ENCODE measurements around the gene RRAS2. TPM values are rescaled to one million over a fixed set of nuclear protein-coding genes. Genes with fewer than 3 reads are reported as not detected.
A peak's percentile ranks its signal among the peaks of the same experiment; 100 is the strongest.
"Not testable (repeated sequence)": the region's sequence is repeated elsewhere in the genome, so short reads cannot be mapped to it uniquely, and the experiment has no call there.

The RRAS2 gene
- total RNA-seq, 1 experiment from 2014 or later = 78.0 TPM

GRCh38 chr11:14314127-14314526 lies 44.9 kb downstream of the RRAS2 start:
- no peak for DNase-seq (ENCODE audit: low spot score)
- in situ Hi-C loops (cut with HindIII; ENCODE audit: low sequenced_read_pairs) = no loop called here

GRCh38 chr11:14312736-14313438 lies 46.1 kb downstream of the RRAS2 start:
- no peak for DNase-seq (ENCODE audit: low spot score)
- in situ Hi-C loops (cut with HindIII; ENCODE audit: low sequenced_read_pairs) = no loop called here

- DNase-seq (ENCODE audit: low spot score) = no peak
- in situ Hi-C loops (cut with HindIII; ENCODE audit: low sequenced_read_pairs) = no loop called here
Measured at GRCh38 chr11:14310679-14311078, 48.3 kb downstream of the RRAS2 start.

GRCh38 chr11:14309425-14310192 lies 49.4 kb downstream of the RRAS2 start:
- in situ Hi-C loops (cut with HindIII; ENCODE audit: low sequenced_read_pairs) = no loop called here
- DNase-seq (ENCODE audit: low spot score) = no peak

- in situ Hi-C loops (cut with HindIII; ENCODE audit: low sequenced_read_pairs) = no loop called here
- DNase-seq (ENCODE audit: low spot score) = no peak
Measured at GRCh38 chr11:14308897-14309387, 50.0 kb downstream of the RRAS2 start.

GRCh38 chr11:14308114-14308896 lies 50.7 kb downstream of the RRAS2 start:
- DNase-seq (ENCODE audit: low spot score) = peak; percentile 49
- in situ Hi-C loops (cut with HindIII; ENCODE audit: low sequenced_read_pairs) = no loop called here

- no peak for DNase-seq (ENCODE audit: low spot score)
- in situ Hi-C loops (cut with HindIII; ENCODE audit: low sequenced_read_pairs) = no loop called here
Measured at GRCh38 chr11:14306481-14306880, 52.5 kb downstream of the RRAS2 start.

- no peak for DNase-seq (ENCODE audit: low spot score)
- in situ Hi-C loops (cut with HindIII; ENCODE audit: low sequenced_read_pairs) = no loop called here
Measured at GRCh38 chr11:14305649-14306048, 53.3 kb downstream of the RRAS2 start.

- in situ Hi-C loops (cut with HindIII; ENCODE audit: low sequenced_read_pairs) = no loop called here
- DNase-seq (ENCODE audit: low spot score) = no peak
Measured at GRCh38 chr11:14304601-14305000, 54.4 kb downstream of the RRAS2 start.

GRCh38 chr11:14300661-14301304 lies 58.2 kb downstream of the RRAS2 start:
- peak; percentile 86 for DNase-seq (ENCODE audit: low spot score)
- in situ Hi-C loops (cut with HindIII; ENCODE audit: low sequenced_read_pairs) = no loop called here

GRCh38 chr11:14299921-14300320 lies 59.1 kb downstream of the RRAS2 start:
- in situ Hi-C loops (cut with HindIII; ENCODE audit: low sequenced_read_pairs) = no loop called here
- DNase-seq (ENCODE audit: low spot score) = no peak

- DNase-seq (ENCODE audit: low spot score) = no peak
- in situ Hi-C loops (cut with HindIII; ENCODE audit: low sequenced_read_pairs) = no loop called here
Measured at GRCh38 chr11:14290422-14290821, 68.6 kb downstream of the RRAS2 start.

- no peak for DNase-seq (ENCODE audit: low spot score)
- in situ Hi-C loops (cut with HindIII; ENCODE audit: low sequenced_read_pairs) = no loop called here
Measured at GRCh38 chr11:14288189-14288935, 70.6 kb downstream of the RRAS2 start.

GRCh38 chr11:14278869-14279268 lies 80.1 kb downstream of the RRAS2 start:
- DNase-seq (ENCODE audit: low spot score); in situ Hi-C loops (cut with HindIII; ENCODE audit: low sequenced_read_pairs): not testable (repeated sequence)

- in situ Hi-C loops (cut with HindIII; ENCODE audit: low sequenced_read_pairs) = no loop called here
- no peak for DNase-seq (ENCODE audit: low spot score)
Measured at GRCh38 chr11:14275076-14275475, 83.9 kb downstream of the RRAS2 start.

GRCh38 chr11:14273895-14274294 lies 85.1 kb downstream of the RRAS2 start:
- DNase-seq (ENCODE audit: low spot score) = no peak
- in situ Hi-C loops (cut with HindIII; ENCODE audit: low sequenced_read_pairs) = no loop called here

GRCh38 chr11:14270690-14271542 lies 88.1 kb downstream of the RRAS2 start:
- in situ Hi-C loops (cut with HindIII; ENCODE audit: low sequenced_read_pairs) = no loop called here
- DNase-seq (ENCODE audit: low spot score) = no peak
